ENCODE data around the gene CNTN1. TPM values are rescaled to one million over a fixed set of nuclear protein-coding genes. Genes with fewer than 3 reads are reported as not detected.

The CNTN1 gene
- total RNA-seq, 5 donors from 2014 or later (not counting 1 experiment from before 2014, with no cell fraction given): not detected

- ATAC-seq (replicated peaks in 1 of 4): no peak
- Mint-ChIP-seq H3K4me1 (no peaks in the 10 kb centered on the region), H3K36me3 (no peaks in the 10 kb centered on the region), H3K9me3 (peaks cover 3 to 5% (median 4%) of the 10 kb centered on the region in 3 donors), H3K27ac (no peak overlapping the region), H3K4me3 (no peak overlapping the region), H3K27me3 (no peaks in the 10 kb centered on the region)
- ChIA-PET POLR2A (no interaction called here), CTCF (no interaction called here)
- H3K4me1 ChIP-seq (ENCODE audit: control insufficient read depth in 1 of 2, extremely low read depth in 1 of 2, insufficient read depth in 2 of 2, low read length in 2 of 2): no peaks in the 10 kb centered on the region
- no peaks in the 10 kb centered on the region for H3K27me3 ChIP-seq (replicated peaks in 1 of 2; ENCODE audit: control insufficient read depth in 2 of 2, extremely low read depth in 1 of 2, insufficient read depth in 2 of 2, low read length in 1 of 2)
- H3K9me3 ChIP-seq: no peaks in the 10 kb centered on the region
- H3K36me3 ChIP-seq (ENCODE audit: control insufficient read depth in 2 of 2, extremely low read depth in 1 of 2, insufficient read depth in 1 of 2, low read length in 1 of 2): no peaks in the 10 kb centered on the region
- DNase-seq: no peak
- no peak overlapping the region for H3K27ac ChIP-seq (ENCODE audit: low read length)
- no peak overlapping the region for H3K4me3 ChIP-seq (ENCODE audit: control insufficient read depth in 1 of 2, extremely low read depth in 1 of 2, low read length in 1 of 2)
Measured at GRCh38 chr12:40646911-40647310, 45.3 kb upstream of the CNTN1 start.

DNA sequence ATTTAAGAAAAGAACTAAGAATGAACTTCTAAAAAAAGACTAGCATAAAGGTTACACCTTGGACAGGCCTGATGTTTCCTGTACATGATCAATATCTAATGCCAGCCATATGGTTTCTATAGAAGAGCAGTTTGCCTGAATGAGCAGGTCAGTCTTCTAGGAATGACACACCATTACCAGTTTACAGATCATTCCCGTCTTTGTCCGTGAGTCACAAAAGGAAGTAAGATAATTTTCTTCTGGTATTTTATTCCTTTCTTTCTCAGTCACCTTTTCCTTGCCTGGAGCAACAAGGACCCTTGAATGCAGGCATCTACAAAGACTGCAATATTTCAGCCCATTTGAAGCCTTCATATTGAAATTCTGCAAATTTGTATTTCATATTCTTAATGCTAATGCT is 44.6 kb upstream of the CNTN1 start:
- Histone ChIP-seq H3K27ac (ENCODE audit: low read length) (no peak overlapping the region), H3K27me3 (replicated peaks in 1 of 2; ENCODE audit: control insufficient read depth in 2 of 2, extremely low read depth in 1 of 2, insufficient read depth in 2 of 2, low read length in 1 of 2) (no peaks in the 10 kb centered on the region), H3K4me1 (ENCODE audit: control insufficient read depth in 1 of 2, extremely low read depth in 1 of 2, insufficient read depth in 2 of 2, low read length in 2 of 2) (no peaks in the 10 kb centered on the region), H3K9me3 (no peaks in the 10 kb centered on the region), H3K4me3 (ENCODE audit: control insufficient read depth in 1 of 2, extremely low read depth in 1 of 2, low read length in 1 of 2) (no peak overlapping the region), H3K36me3 (ENCODE audit: control insufficient read depth in 2 of 2, extremely low read depth in 1 of 2, insufficient read depth in 1 of 2, low read length in 1 of 2) (no peaks in the 10 kb centered on the region)
- ATAC-seq (replicated peaks in 1 of 4) (no peak), DNase-seq (no peak)
- Mint-ChIP-seq H3K9me3 (peaks cover 3 to 5% (median 4%) of the 10 kb centered on the region in 3 donors), H3K36me3 (no peaks in the 10 kb centered on the region), H3K27ac (no peak overlapping the region), H3K4me1 (no peaks in the 10 kb centered on the region), H3K27me3 (no peaks in the 10 kb centered on the region), H3K4me3 (no peak overlapping the region)
- ChIA-PET CTCF (no interaction called here), POLR2A (no interaction called here)
- WGBS (ENCODE audit: insufficient coverage): no CpG with 5 or more reads among the region's 2 CpGs

DNA sequence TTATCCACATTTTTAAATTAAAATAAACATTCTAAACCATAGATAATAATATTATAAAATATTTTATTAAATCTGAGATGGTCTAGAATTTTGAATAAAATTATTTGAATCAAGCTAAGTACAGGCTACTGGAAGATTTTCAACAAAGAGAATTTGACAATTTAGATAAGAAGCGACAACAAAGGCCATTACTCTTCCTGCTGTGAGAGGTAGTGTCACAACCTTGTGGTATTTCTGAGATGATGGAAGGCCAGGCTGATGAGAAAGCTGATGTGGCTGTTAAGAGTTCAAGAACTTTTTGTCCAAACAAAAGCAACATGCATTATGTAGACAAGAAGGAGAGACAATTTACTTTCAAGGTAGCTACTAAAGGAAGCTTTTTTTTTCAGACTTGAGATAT is 43.7 kb upstream of the CNTN1 start:
- ChIA-PET CTCF (interaction anchor here in 1 of 2 donors (0.6 kb wide), 1 partner anchor 687 kb away, joined by 4 read pairs; no protein-coding TSS in a partner anchor), POLR2A (no interaction called here)
- DNase-seq (no peak), ATAC-seq (replicated peaks in 1 of 4) (no peak)
- 57% methylated on average over 1 of the region's 1 CpG for WGBS (ENCODE audit: insufficient coverage)
- H3K9me3 Mint-ChIP-seq: peaks cover 0 to 4% (median 3%) of the 10 kb centered on the region in 3 donors
- no peaks in the 10 kb centered on the region for H3K4me1 Mint-ChIP-seq
- H3K36me3 Mint-ChIP-seq: no peaks in the 10 kb centered on the region
- Histone ChIP-seq H3K27ac (ENCODE audit: low read length) (no peak overlapping the region), H3K36me3 (ENCODE audit: control insufficient read depth in 2 of 2, extremely low read depth in 1 of 2, insufficient read depth in 1 of 2, low read length in 1 of 2) (no peaks in the 10 kb centered on the region), H3K27me3 (replicated peaks in 1 of 2; ENCODE audit: control insufficient read depth in 2 of 2, extremely low read depth in 1 of 2, insufficient read depth in 2 of 2, low read length in 1 of 2) (no peaks in the 10 kb centered on the region), H3K4me1 (ENCODE audit: control insufficient read depth in 1 of 2, extremely low read depth in 1 of 2, insufficient read depth in 2 of 2, low read length in 2 of 2) (no peaks in the 10 kb centered on the region), H3K9me3 (no peaks in the 10 kb centered on the region), H3K4me3 (ENCODE audit: control insufficient read depth in 1 of 2, extremely low read depth in 1 of 2, low read length in 1 of 2) (no peak overlapping the region)
- H3K27me3 Mint-ChIP-seq: no peaks in the 10 kb centered on the region
- H3K27ac Mint-ChIP-seq: no peak overlapping the region
- H3K4me3 Mint-ChIP-seq: no peak overlapping the region

DNA sequence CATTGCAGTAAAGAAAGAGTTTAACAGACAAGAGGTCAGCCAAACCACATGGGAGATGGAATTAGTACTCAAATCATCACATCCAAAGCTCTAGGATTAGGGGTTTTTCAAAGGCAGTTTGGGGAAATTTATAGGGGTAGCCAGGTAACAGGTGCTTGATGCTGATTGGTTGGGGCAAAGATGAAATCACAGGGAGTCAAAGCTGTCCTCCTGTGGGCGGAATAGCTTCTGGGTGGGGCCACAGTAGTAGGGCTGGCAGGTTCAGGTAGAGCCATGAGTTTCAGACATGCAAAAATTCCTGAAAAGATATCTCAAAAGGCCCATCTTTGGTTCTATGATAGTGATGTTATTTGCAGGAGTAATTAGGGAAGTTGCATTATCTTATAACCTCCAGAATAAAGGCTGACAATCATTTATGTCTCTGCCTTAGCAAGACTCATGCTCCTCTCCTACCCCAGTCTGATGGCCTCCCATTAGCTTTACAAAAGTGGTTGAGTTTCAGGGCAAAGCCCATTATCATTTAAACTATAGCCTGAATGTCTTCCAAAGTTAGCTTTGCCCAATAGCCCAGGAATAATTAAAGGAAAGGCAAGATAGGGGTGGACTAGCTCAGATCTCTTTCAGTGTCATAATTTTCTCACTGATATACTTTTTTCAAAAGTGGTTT is 42.1 kb upstream of the CNTN1 start:
- Mint-ChIP-seq H3K36me3 (no peaks in the 10 kb centered on the region), H3K27me3 (no peaks in the 10 kb centered on the region), H3K4me3 (no peak overlapping the region), H3K4me1 (no peaks in the 10 kb centered on the region), H3K27ac (no peak overlapping the region), H3K9me3 (peaks cover 0 to 4% (median 3%) of the 10 kb centered on the region in 3 donors)
- no peaks in the 10 kb centered on the region for H3K36me3 ChIP-seq (ENCODE audit: control insufficient read depth in 2 of 2, extremely low read depth in 1 of 2, insufficient read depth in 1 of 2, low read length in 1 of 2)
- H3K9me3 ChIP-seq: no peaks in the 10 kb centered on the region
- no peak overlapping the region for H3K4me3 ChIP-seq (ENCODE audit: control insufficient read depth in 1 of 2, extremely low read depth in 1 of 2, low read length in 1 of 2)
- H3K27me3 ChIP-seq (replicated peaks in 1 of 2; ENCODE audit: control insufficient read depth in 2 of 2, extremely low read depth in 1 of 2, insufficient read depth in 2 of 2, low read length in 1 of 2): no peaks in the 10 kb centered on the region
- ATAC-seq (replicated peaks in 1 of 4): no peak
- 88% methylated on average over 1 of the region's 1 CpG for WGBS (ENCODE audit: insufficient coverage)
- H3K4me1 ChIP-seq (ENCODE audit: control insufficient read depth in 1 of 2, extremely low read depth in 1 of 2, insufficient read depth in 2 of 2, low read length in 2 of 2): no peaks in the 10 kb centered on the region
- DNase-seq: no peak
- POLR2A ChIA-PET: no interaction called here
- H3K27ac ChIP-seq (ENCODE audit: low read length): no peak overlapping the region
- CTCF ChIA-PET: interaction anchor here in 1 of 2 donors (0.6 kb wide), 1 partner anchor 48 kb away, joined by 3 read pairs; no protein-coding TSS in a partner anchor

DNA sequence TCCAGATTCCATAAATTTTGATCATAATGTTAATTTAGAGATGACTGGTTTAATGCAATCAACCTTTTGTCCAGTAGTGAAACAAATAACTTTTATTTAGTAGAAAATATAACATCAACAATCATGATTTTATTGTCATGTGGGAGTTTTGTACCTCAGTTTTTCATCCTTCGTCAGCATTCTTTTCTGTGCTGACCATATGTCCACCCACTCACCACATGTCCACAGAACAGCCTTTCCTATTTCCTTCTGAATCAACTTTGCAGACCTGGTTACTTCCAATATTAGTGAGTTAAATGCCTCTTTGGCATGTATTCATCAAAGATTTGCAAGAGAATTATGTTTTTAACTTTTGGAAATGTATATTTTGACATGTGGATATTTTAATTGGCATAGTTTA is 36.8 kb upstream of the CNTN1 start:
- no peak overlapping the region for H3K27ac Mint-ChIP-seq
- H3K4me3 Mint-ChIP-seq: no peak overlapping the region
- DNase-seq: no peak
- ChIA-PET POLR2A (no interaction called here), CTCF (no interaction called here)
- Histone ChIP-seq H3K9me3 (no peaks in the 10 kb centered on the region), H3K27ac (ENCODE audit: low read length) (no peak overlapping the region), H3K4me1 (ENCODE audit: control insufficient read depth in 1 of 2, extremely low read depth in 1 of 2, insufficient read depth in 2 of 2, low read length in 2 of 2) (no peaks in the 10 kb centered on the region), H3K4me3 (ENCODE audit: control insufficient read depth in 1 of 2, extremely low read depth in 1 of 2, low read length in 1 of 2) (no peak overlapping the region), H3K27me3 (replicated peaks in 1 of 2; ENCODE audit: control insufficient read depth in 2 of 2, extremely low read depth in 1 of 2, insufficient read depth in 2 of 2, low read length in 1 of 2) (no peaks in the 10 kb centered on the region), H3K36me3 (ENCODE audit: control insufficient read depth in 2 of 2, extremely low read depth in 1 of 2, insufficient read depth in 1 of 2, low read length in 1 of 2) (no peaks in the 10 kb centered on the region)
- H3K4me1 Mint-ChIP-seq: no peaks in the 10 kb centered on the region
- no peak for ATAC-seq (replicated peaks in 1 of 4)
- no peaks in the 10 kb centered on the region for H3K36me3 Mint-ChIP-seq
- no peaks in the 10 kb centered on the region for H3K27me3 Mint-ChIP-seq
- H3K9me3 Mint-ChIP-seq: peaks cover 3 to 7% (median 6%) of the 10 kb centered on the region in 3 donors
- WGBS (ENCODE audit: insufficient coverage): no CpG with 5 or more reads among the region's 1 CpG

DNA sequence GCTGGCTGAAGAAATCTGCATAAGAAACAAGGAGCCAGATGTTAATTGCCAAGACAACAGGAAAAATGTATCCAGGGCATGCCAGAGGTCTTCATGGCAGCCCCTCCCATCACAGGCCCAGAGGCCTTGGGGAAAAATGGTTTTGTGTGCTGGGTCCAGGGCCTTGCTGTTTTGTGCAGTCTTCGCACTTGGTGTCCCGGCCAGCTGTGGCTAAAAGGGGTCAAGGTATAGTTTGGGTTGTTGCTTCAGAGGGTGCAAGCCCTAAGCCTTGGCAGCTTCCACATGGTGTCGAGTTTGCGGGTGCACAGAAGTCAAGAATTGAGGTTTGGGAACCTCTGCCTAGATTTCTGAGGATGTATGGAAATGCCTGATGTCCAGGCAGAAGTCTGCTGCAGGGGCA is 29.9 kb upstream of the CNTN1 start:
- no peak overlapping the region for H3K27ac Mint-ChIP-seq
- 90% methylated on average over 4 of the region's 4 CpGs for WGBS (ENCODE audit: insufficient coverage)

DNA sequence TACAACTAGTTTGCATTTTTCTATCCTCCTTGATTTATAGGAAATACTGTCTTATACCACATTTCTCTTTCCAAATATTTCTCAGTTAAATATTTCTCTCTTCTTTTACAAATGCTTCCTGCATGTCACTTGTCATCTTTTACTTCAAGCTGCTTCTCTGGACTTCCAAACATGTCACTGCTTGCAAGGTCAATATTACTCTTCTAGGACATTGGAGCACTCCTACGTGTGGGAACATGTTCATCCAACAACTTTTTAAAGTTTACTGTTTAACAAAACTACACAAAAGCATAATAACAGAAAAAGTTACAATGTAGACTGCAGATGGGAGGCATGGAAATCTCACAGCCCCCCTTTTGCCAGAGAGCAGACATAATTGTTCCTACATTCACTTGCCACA is 28.5 kb upstream of the CNTN1 start:
- H3K4me3 ChIP-seq (ENCODE audit: control insufficient read depth in 1 of 2, extremely low read depth in 1 of 2, low read length in 1 of 2): no peak overlapping the region
- CTCF ChIA-PET: no interaction called here
- Mint-ChIP-seq H3K27ac (no peak overlapping the region), H3K4me3 (no peak overlapping the region), H3K27me3 (no peaks in the 10 kb centered on the region), H3K9me3 (peaks cover 0 to 11% (median 7%) of the 10 kb centered on the region in 3 donors), H3K36me3 (no peaks in the 10 kb centered on the region), H3K4me1 (no peaks in the 10 kb centered on the region)
- no peak overlapping the region for H3K27ac ChIP-seq (ENCODE audit: low read length)
- no peak for ATAC-seq (replicated peaks in 1 of 4)
- POLR2A ChIA-PET: no interaction called here
- no peak for DNase-seq
- no peaks in the 10 kb centered on the region for H3K36me3 ChIP-seq (ENCODE audit: control insufficient read depth in 2 of 2, extremely low read depth in 1 of 2, insufficient read depth in 1 of 2, low read length in 1 of 2)
- no CpG with 5 or more reads among the region's 1 CpG for WGBS (ENCODE audit: insufficient coverage)
- no peaks in the 10 kb centered on the region for H3K4me1 ChIP-seq (ENCODE audit: control insufficient read depth in 1 of 2, extremely low read depth in 1 of 2, insufficient read depth in 2 of 2, low read length in 2 of 2)
- no peaks in the 10 kb centered on the region for H3K27me3 ChIP-seq (replicated peaks in 1 of 2; ENCODE audit: control insufficient read depth in 2 of 2, extremely low read depth in 1 of 2, insufficient read depth in 2 of 2, low read length in 1 of 2)
- H3K9me3 ChIP-seq: no peaks in the 10 kb centered on the region

More for the DNA sequence above, 29.9 kb upstream of the CNTN1 start:
- ATAC-seq (replicated peaks in 1 of 4): no peak
- Mint-ChIP-seq H3K9me3 (peaks cover 0 to 14% (median 7%) of the 10 kb centered on the region in 3 donors), H3K4me1 (no peaks in the 10 kb centered on the region), H3K36me3 (no peaks in the 10 kb centered on the region), H3K4me3 (no peak overlapping the region), H3K27me3 (no peaks in the 10 kb centered on the region)
- no peak for DNase-seq
- CTCF ChIA-PET: no interaction called here
- H3K4me3 ChIP-seq (ENCODE audit: control insufficient read depth in 1 of 2, extremely low read depth in 1 of 2, low read length in 1 of 2): no peak overlapping the region
- POLR2A ChIA-PET: no interaction called here
- no peaks in the 10 kb centered on the region for H3K27me3 ChIP-seq (replicated peaks in 1 of 2; ENCODE audit: control insufficient read depth in 2 of 2, extremely low read depth in 1 of 2, insufficient read depth in 2 of 2, low read length in 1 of 2)
- no peaks in the 10 kb centered on the region for H3K9me3 ChIP-seq
- no peaks in the 10 kb centered on the region for H3K36me3 ChIP-seq (ENCODE audit: control insufficient read depth in 2 of 2, extremely low read depth in 1 of 2, insufficient read depth in 1 of 2, low read length in 1 of 2)
- no peaks in the 10 kb centered on the region for H3K4me1 ChIP-seq (ENCODE audit: control insufficient read depth in 1 of 2, extremely low read depth in 1 of 2, insufficient read depth in 2 of 2, low read length in 2 of 2)
- H3K27ac ChIP-seq (ENCODE audit: low read length): no peak overlapping the region

All from T-cell (primary cell).